Spinal cord (tissue), 10 donors: Measurements from ENCODE around the gene CA12. TPM values are rescaled to one million over a fixed set of nuclear protein-coding genes. Genes with fewer than 3 reads are reported as not detected.
"Not testable (repeated sequence)": the region's sequence is repeated elsewhere in the genome, so short reads cannot be mapped to it uniquely, and the experiment has no call there.

Source experiments
- DNase-seq, 6 donors: peaks; one replicate each; pipeline versions ENCODE4 v3.0.0 to v3.0.0-alpha.2; 2013 to 2015; ENCODE audit warnings: low spot score in 6 of 6, low read depth in 4 of 6
- H3K27ac ChIP-seq: one replicate; pipeline ENCODE4 v1.5.1; 2013; ENCODE audit warnings: low read depth, low read length, control low read depth
- H3K27me3 ChIP-seq: one replicate; pipeline ENCODE4 v1.6.1; 2013; ENCODE audit warnings: low read length; ENCODE audit not compliant: control insufficient read depth, insufficient read depth
- H3K36me3 ChIP-seq: one replicate; pipeline ENCODE4 v1.6.1; 2013; ENCODE audit warnings: low read length; ENCODE audit not compliant: control insufficient read depth, insufficient read depth
- H3K4me1 ChIP-seq: one replicate; pipeline ENCODE4 v1.6.1; 2013; ENCODE audit warnings: low read length; ENCODE audit not compliant: control insufficient read depth, insufficient read depth
- H3K4me3 ChIP-seq: one replicate; pipeline ENCODE4 v1.5.1; 2013; ENCODE audit warnings: low read depth, low read length, control low read depth
- H3K9me3 ChIP-seq: one replicate; pipeline ENCODE4 v1.6.1; 2013; ENCODE audit warnings: low read length; ENCODE audit not compliant: control insufficient read depth, insufficient read depth
- WGBS: methylation state at CpG from one replicate; pipeline ENCODE4 v1.1.5; 2013; ENCODE audit warnings: missing lambda C conversion rate; ENCODE audit not compliant: insufficient coverage; 5-methylcytosine and 5-hydroxymethylcytosine counted together
- polyA plus RNA-seq, 2 donors: library from polyadenylated mRNA; unstranded; fragments of 120-200 nt; gene quantifications; one replicate each; pipeline ENCODE4 v1.2.1, GENCODE V29; 2013; ENCODE audit not compliant: insufficient read length in 2 of 2
- total RNA-seq, 2 donors: library from RNA; depleted of rRNA in 1 of 2; stranded (reverse); fragments of 120-200 nt in 1 of 2; fragments of >200 nt in 1 of 2; gene quantifications; one replicate each; pipeline versions ENCODE4 v1.2.3 to v1.2.4, GENCODE V29; 2013 to 2014
- donor health status: healthy.

The CA12 gene
- total and polyA plus RNA-seq, 4 donors, result 7.5 to 25.1 (median 10.1) TPM

DNA sequence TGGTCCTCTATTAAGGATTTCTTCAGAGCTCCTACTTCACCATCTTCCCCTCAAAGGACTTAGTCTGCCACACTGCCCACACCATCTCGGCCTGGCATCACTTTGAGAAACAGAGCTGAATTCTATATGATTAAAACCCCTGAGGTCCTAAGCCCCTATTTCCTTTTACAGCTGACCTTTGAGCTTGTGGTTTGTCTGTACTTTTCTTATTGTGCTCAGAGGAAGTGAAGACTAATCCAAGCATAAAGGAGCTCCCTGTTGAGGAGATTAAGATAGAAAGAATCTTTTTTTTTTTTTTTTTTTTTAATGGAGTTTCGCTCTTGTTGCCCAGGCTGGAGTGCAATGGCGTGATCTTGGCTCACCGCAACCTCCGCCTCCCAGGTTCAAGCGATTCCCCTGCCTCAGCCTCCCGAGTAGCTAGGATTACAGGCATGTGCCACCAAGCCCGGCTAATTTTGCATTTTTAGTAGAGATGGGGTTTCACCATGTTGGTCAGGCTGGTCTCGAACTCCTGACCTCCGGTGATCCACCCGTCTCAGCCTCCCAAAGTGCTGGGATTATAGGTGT is 38.6 kb downstream of the CA12 start:
- DNase-seq, H3K27me3 ChIP-seq, H3K27ac ChIP-seq, H3K9me3 ChIP-seq, H3K4me3 ChIP-seq: not testable (repeated sequence)
- Histone ChIP-seq H3K4me1 (peaks cover 18% of the 10 kb centered on the region), H3K36me3 (peaks cover 17% of the 10 kb centered on the region)
- 100% methylated on average over 1 of the region's 11 CpGs for WGBS

DNA sequence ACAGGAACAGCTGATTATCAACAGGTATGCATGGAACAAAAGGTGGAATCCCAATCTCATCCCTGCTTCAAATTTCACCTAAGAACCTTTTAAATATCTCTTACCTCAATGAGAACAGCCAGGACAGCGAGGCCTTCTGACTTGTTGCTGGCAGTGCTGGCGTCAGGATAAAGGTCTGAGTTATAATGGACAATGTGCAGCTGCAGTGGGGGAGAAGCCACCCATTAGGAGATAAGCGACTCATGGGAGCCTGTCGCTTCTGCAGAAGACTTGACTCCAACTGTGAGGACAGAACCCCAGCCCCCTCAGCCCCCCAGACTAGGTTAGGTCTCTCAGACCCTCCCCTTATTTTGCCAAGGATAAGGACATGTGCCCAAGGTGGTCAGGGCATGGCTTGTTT is 39.7 kb downstream of the CA12 start:
- H3K27ac ChIP-seq, result no peak overlapping the region
- no peak for DNase-seq
- no peak overlapping the region for H3K4me3 ChIP-seq
- H3K4me1 ChIP-seq, result peaks cover 13% of the 10 kb centered on the region
- H3K9me3 ChIP-seq, result no peaks in the 10 kb centered on the region
- no peaks in the 10 kb centered on the region for H3K27me3 ChIP-seq
- H3K36me3 ChIP-seq, result peaks cover 17% of the 10 kb centered on the region
- no CpG with 5 or more reads among the region's 4 CpGs for WGBS

- H3K27me3 ChIP-seq, result no peaks in the 10 kb centered on the region
- peaks cover 4% of the 10 kb centered on the region for H3K4me1 ChIP-seq
- 92% methylated on average over 2 of the region's 3 CpGs for WGBS
- H3K4me3 ChIP-seq, result no peak overlapping the region
- no peak overlapping the region for H3K27ac ChIP-seq
- peaks cover 17% of the 10 kb centered on the region for H3K36me3 ChIP-seq
- DNase-seq, result no peak
- no peaks in the 10 kb centered on the region for H3K9me3 ChIP-seq
These were observed 40.8 kb downstream of the CA12 start for GRCh38 chr15:63340878-63341277.

DNA sequence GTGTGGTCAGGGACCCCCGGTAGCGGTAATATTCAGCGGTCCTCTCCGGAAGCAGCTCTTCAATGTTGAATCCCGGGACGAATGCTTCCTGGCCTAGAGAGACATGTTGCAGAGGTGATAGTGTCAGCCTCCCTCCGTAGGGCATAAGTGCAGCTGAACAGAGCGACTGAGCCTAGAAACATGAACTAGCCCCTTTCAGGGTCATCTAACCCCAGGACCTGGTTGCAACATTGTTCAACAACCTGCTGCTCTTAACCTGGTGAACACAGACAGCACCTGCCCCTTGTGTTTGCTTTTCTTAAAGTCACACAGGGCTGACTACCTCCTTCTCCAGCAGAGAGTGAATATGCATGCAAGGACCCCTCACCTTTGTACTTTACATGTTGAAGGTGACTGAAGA is 41.3 kb downstream of the CA12 start:
- Histone ChIP-seq H3K27ac (no peak overlapping the region), H3K4me1 (peaks cover 4% of the 10 kb centered on the region), H3K4me3 (no peak overlapping the region)

GRCh38 chr15:63339836-63340235 is 41.8 kb downstream of the CA12 start:
- 13% methylated on average over 1 of the region's 1 CpG for WGBS

More for the DNA sequence above, 41.3 kb downstream of the CA12 start:
- Histone ChIP-seq H3K36me3 (peaks cover 14% of the 10 kb centered on the region), H3K27me3 (no peaks in the 10 kb centered on the region), H3K9me3 (no peaks in the 10 kb centered on the region)
- DNase-seq, result no peak
- 74% methylated on average over 8 of the region's 8 CpGs for WGBS

GRCh38 chr15:63339006-63339766 is 42.5 kb downstream of the CA12 start:
- Histone ChIP-seq H3K27ac (no peak overlapping the region), H3K27me3 (no peaks in the 10 kb centered on the region), H3K9me3 (no peaks in the 10 kb centered on the region), H3K4me1 (peaks cover 4% of the 10 kb centered on the region), H3K4me3 (no peak overlapping the region), H3K36me3 (peaks cover 11% of the 10 kb centered on the region)
- no peak for DNase-seq
- 87% methylated on average over 9 of the region's 10 CpGs for WGBS

More at GRCh38 chr15:63339836-63340235, 41.8 kb downstream of the CA12 start:
- no peaks in the 10 kb centered on the region for H3K27me3 ChIP-seq
- H3K4me3 ChIP-seq, result no peak overlapping the region
- no peaks in the 10 kb centered on the region for H3K9me3 ChIP-seq
- peaks cover 11% of the 10 kb centered on the region for H3K36me3 ChIP-seq
- H3K27ac ChIP-seq, result no peak overlapping the region
- DNase-seq, result no peak
- peaks cover 4% of the 10 kb centered on the region for H3K4me1 ChIP-seq

DNA sequence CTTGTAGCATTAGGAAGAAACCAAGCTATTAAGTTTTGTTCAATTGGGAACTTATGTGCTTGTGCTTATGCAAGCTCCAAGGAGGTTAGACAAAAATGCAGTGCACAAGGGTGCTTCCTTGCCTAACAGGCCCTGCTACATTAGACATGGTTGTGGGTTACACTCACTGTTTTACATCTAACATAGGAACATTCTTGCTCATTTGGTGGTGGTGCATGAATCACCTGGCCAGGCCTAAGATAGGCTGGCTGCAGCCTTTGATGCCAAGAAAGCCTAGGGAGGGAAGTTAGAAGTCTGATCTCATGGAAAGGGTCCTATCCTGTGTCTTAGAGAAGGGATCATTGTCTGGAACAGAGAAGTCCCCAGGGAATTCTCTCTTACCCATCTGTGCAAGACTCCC is 43.5 kb downstream of the CA12 start:
- H3K4me3 ChIP-seq, result no peak overlapping the region
- no peaks in the 10 kb centered on the region for H3K9me3 ChIP-seq
- H3K27ac ChIP-seq, result no peak overlapping the region
- peaks cover 11% of the 10 kb centered on the region for H3K36me3 ChIP-seq
- peaks cover 4% of the 10 kb centered on the region for H3K4me1 ChIP-seq
- DNase-seq, result no peak
- no peaks in the 10 kb centered on the region for H3K27me3 ChIP-seq

DNA sequence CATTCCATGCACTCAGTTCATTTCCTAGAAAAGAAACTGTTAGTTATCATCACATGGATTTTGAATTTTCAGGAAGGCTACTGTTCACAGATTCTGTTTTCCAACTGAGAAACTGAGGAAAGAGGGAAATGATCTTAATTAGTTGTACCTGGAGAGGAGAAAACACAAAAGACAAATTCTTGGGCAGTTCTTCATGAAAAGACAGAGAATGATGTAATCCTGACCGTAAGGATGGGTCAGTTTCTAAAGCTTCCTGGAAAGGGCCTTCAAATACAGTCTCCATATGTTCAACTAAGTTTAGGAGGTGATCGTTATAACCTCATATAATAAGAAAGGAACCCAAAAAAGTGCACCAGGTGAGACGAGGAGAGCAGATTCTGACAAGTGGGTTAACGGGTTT is 44.6 kb downstream of the CA12 start:
- no peak overlapping the region for H3K27ac ChIP-seq
- H3K4me1 ChIP-seq, result peaks cover 4% of the 10 kb centered on the region
- no peaks in the 10 kb centered on the region for H3K27me3 ChIP-seq
- no peak overlapping the region for H3K4me3 ChIP-seq
- no peak for DNase-seq
- no CpG with 5 or more reads among the region's 4 CpGs for WGBS
- H3K9me3 ChIP-seq, result no peaks in the 10 kb centered on the region
- H3K36me3 ChIP-seq, result peaks cover 11% of the 10 kb centered on the region

GRCh38 chr15:63335543-63336240 is 46.0 kb downstream of the CA12 start:
- DNase-seq, result no peak
- Histone ChIP-seq H3K27me3 (no peaks in the 10 kb centered on the region), H3K36me3 (peaks cover 11% of the 10 kb centered on the region), H3K27ac (no peak overlapping the region), H3K9me3 (no peaks in the 10 kb centered on the region), H3K4me1 (peaks cover 14% of the 10 kb centered on the region), H3K4me3 (no peak overlapping the region)
- WGBS, result 85% methylated on average over 7 of the region's 8 CpGs
